Lower leg skin (tissue), 4 donors: ENCODE results near the gene CALML5. TPM values are rescaled to one million over a fixed set of nuclear protein-coding genes. Genes with fewer than 3 reads are reported as not detected.

Source experiments
- DNase-seq, 2 donors: peaks; one replicate each; pipeline ENCODE4 v3.0.0-alpha.2; 2019; ENCODE audit warnings: low spot score in 2 of 2
- H3K4me3 ChIP-seq: fragments of 200-600 bp; sonication (generic); 2 replicates; pipeline ENCODE4 v1.5.1; 2017; ENCODE audit warnings: mild to moderate bottlenecking, low read depth; ENCODE audit not compliant: poor library complexity, severe bottlenecking
- CTCF ChIP-seq, 3 donors: fragments of 450-650 bp; IDR thresholded peaks; one replicate each; pipeline ENCODE4 v1.5.1; 2016; ENCODE audit warnings: antibody characterized with exemption in 3 of 3, mild to moderate bottlenecking in 3 of 3, moderate library complexity in 2 of 3
- POLR2A ChIP-seq, 2 donors: fragments of 450-650 bp; IDR thresholded peaks; one replicate each; pipeline ENCODE4 v1.6.1; 2016 to 2017; ENCODE audit warnings: antibody characterized with exemption in 2 of 2, mild to moderate bottlenecking in 1 of 2, moderate library complexity in 1 of 2
- WGBS, 2 donors: methylation state at CpG; one replicate each; pipeline ENCODE4 v1.1.5; 2018; 5-methylcytosine and 5-hydroxymethylcytosine counted together
- intact Hi-C: fragments of 100-400 bp; cut with DNase I; formaldehyde crosslinking; loops from one replicate; pipeline ENCODE4 v1.15.0; 2023; ENCODE audit warnings: low total_unique reads
- total RNA-seq, 4 donors: library from RNA; depleted of rRNA; stranded (reverse); fragments of >200 nt; gene quantifications; one replicate each; pipeline ENCODE4 v1.1.0, GENCODE V29; 2016

The CALML5 gene
- total RNA-seq, 4 donors from 2014 or later = 5,202 to 6,742 (median 5,683) TPM

- TF ChIP-seq CTCF (IDR thresholded peaks at IDR 0.05) = no peak
- TF ChIP-seq POLR2A (IDR thresholded peaks at IDR 0.05) = no peak
- intact Hi-C loops = no loop called here
- H3K4me3 ChIP-seq = no peak overlapping the region
- no peak for DNase-seq
- WGBS, 2 donors = 89% methylated on average over 5 of the region's 5 CpGs
Observed at GRCh38 chr10:5517546-5517945, 18.2 kb upstream of the CALML5 start.

- no peak for DNase-seq
- TF ChIP-seq CTCF (IDR thresholded peaks at IDR 0.05) = no peak
- no peak for TF ChIP-seq POLR2A (IDR thresholded peaks at IDR 0.05)
- no peak overlapping the region for H3K4me3 ChIP-seq
- intact Hi-C loops = no loop called here
- 83 to 87% methylated on average over 10 of the region's 10 CpGs for WGBS, 2 donors
Observed at GRCh38 chr10:5515948-5516761, 16.8 kb upstream of the CALML5 start.

- no peak for DNase-seq
- TF ChIP-seq POLR2A (IDR thresholded peaks at IDR 0.05) (no peak), CTCF (IDR thresholded peaks at IDR 0.05) (no peak)
- 84 to 88% methylated on average over 16 of the region's 16 CpGs for WGBS, 2 donors
- intact Hi-C loops = no loop called here
- H3K4me3 ChIP-seq = no peak overlapping the region
Observed at GRCh38 chr10:5514226-5514850, 15.0 kb upstream of the CALML5 start.

- no peak overlapping the region for H3K4me3 ChIP-seq
- intact Hi-C loops = no loop called here
- no peak for DNase-seq
- 70 to 73% methylated on average over 15 of the region's 15 CpGs for WGBS, 2 donors
- no peak for TF ChIP-seq POLR2A (IDR thresholded peaks at IDR 0.05)
- no peak for TF ChIP-seq CTCF (IDR thresholded peaks at IDR 0.05)
Observed at GRCh38 chr10:5512881-5513612, 13.7 kb upstream of the CALML5 start.

GRCh38 chr10:5512331-5512730, 13.0 kb upstream of the CALML5 start:
- intact Hi-C loops = no loop called here
- H3K4me3 ChIP-seq = no peak overlapping the region
- WGBS, 2 donors = 80 to 94% methylated on average over 25 of the region's 25 CpGs
- DNase-seq = no peak
- TF ChIP-seq CTCF (IDR thresholded peaks at IDR 0.05) (no peak), POLR2A (IDR thresholded peaks at IDR 0.05) (no peak)
